ENCODE results near the gene DLX2.
A peak's percentile ranks its signal among the peaks of the same experiment; 100 is the strongest.

DLX2 gene

GRCh38 chr2:172101821-172102390, 794 bp downstream of the DLX2 start:
- TF ChIP-seq CREB5 (CRISPR knock-in tag; IDR thresholded peaks at IDR 0.05; ENCODE audit: low read depth) (no peak), RARB (CRISPR knock-in tag; IDR thresholded peaks at IDR 0.05) (no peak), ZNF70 (CRISPR knock-in tag; IDR thresholded peaks at IDR 0.05) (no peak), ZC3H10 (CRISPR knock-in tag; IDR thresholded peaks at IDR 0.05) (no peak), TCF4 (CRISPR knock-in tag; IDR thresholded peaks at IDR 0.05; ENCODE audit: borderline replicate concordance) (no peak), PPARA (CRISPR knock-in tag; IDR thresholded peaks at IDR 0.05; ENCODE audit: borderline replicate concordance) (no peak), OSR1 (CRISPR knock-in tag; IDR thresholded peaks at IDR 0.05) (no peak), TOX (CRISPR knock-in tag; IDR thresholded peaks at IDR 0.05; ENCODE audit: borderline replicate concordance) (no peak), BACH2 (CRISPR knock-in tag; IDR thresholded peaks at IDR 0.05; ENCODE audit: borderline replicate concordance) (no peak), SNAI2 (CRISPR knock-in tag; IDR thresholded peaks at IDR 0.05) (no peak), ZNF8 (CRISPR knock-in tag; IDR thresholded peaks at IDR 0.05) (no peak), GLIS3 (CRISPR knock-in tag; IDR thresholded peaks at IDR 0.05) (no peak), ISL1 (CRISPR knock-in tag; IDR thresholded peaks at IDR 0.05) (no peak)
- peak; percentile 14 for ATAC-seq

- no peak for ATAC-seq
- TF ChIP-seq PATZ1 (CRISPR knock-in tag; IDR thresholded peaks at IDR 0.05; ENCODE audit: borderline replicate concordance) (no peak), OSR1 (CRISPR knock-in tag; IDR thresholded peaks at IDR 0.05) (no peak), CSRNP3 (CRISPR knock-in tag; IDR thresholded peaks at IDR 0.05) (no peak)
These were observed 1.5 kb downstream of the DLX2 start for GRCh38 chr2:172100935-172101820.

- ATAC-seq, result no peak
- TF ChIP-seq CSDC2 (CRISPR knock-in tag; IDR thresholded peaks at IDR 0.05), result no peak
- no peak for TF ChIP-seq ZNF70 (CRISPR knock-in tag; IDR thresholded peaks at IDR 0.05)
- no peak for TF ChIP-seq ZNF8 (CRISPR knock-in tag; IDR thresholded peaks at IDR 0.05)
- no peak for TF ChIP-seq TOX (CRISPR knock-in tag; IDR thresholded peaks at IDR 0.05; ENCODE audit: borderline replicate concordance)
- TF ChIP-seq CSRNP3 (CRISPR knock-in tag; IDR thresholded peaks at IDR 0.05), result no peak
- TF ChIP-seq ESRRG (CRISPR knock-in tag; IDR thresholded peaks at IDR 0.05), result no peak
- no peak for TF ChIP-seq POU6F1 (CRISPR knock-in tag; IDR thresholded peaks at IDR 0.05; ENCODE audit: borderline replicate concordance, low read depth)
- no peak for TF ChIP-seq ZNF565 (CRISPR knock-in tag; conservative IDR thresholded peaks at IDR 0.05; ENCODE audit: low read depth)
- no peak for TF ChIP-seq PATZ1 (CRISPR knock-in tag; IDR thresholded peaks at IDR 0.05; ENCODE audit: borderline replicate concordance)
- no peak for TF ChIP-seq CREB5 (CRISPR knock-in tag; IDR thresholded peaks at IDR 0.05; ENCODE audit: low read depth)
- TF ChIP-seq ZFP30 (CRISPR knock-in tag; IDR thresholded peaks at IDR 0.05), result no peak
- no peak for TF ChIP-seq GLIS3 (CRISPR knock-in tag; IDR thresholded peaks at IDR 0.05)
These were observed 2.4 kb downstream of the DLX2 start for GRCh38 chr2:172100080-172100934.
